Right atrium auricular region (tissue), 2 donors: ENCODE measurements around the gene RHOU. TPM values are rescaled to one million over a fixed set of nuclear protein-coding genes. Genes with fewer than 3 reads are reported as not detected.

ENCODE experiments used
- DNase-seq: peaks from one replicate; pipeline ENCODE4 v3.0.0-alpha.2; 2019; ENCODE audit warnings: low spot score
- H3K27ac ChIP-seq, 2 donors: fragments of 200-600 bp; sonication (generic); 1 replicate in 1 of 2; 2 replicates in 1 of 2; pipeline ENCODE4 v1.5.1; 2016 to 2019
- H3K27me3 ChIP-seq, 2 donors: fragments of 200-600 bp; sonication (generic); one replicate each; pipeline versions ENCODE4 v1.5.1 to v1.6.0; 2017 to 2019
- H3K36me3 ChIP-seq: fragments of 200-600 bp; sonication (generic); one replicate; pipeline ENCODE4 v1.5.1; 2016
- H3K4me1 ChIP-seq, 2 donors: fragments of 200-600 bp; sonication (generic); one replicate each; pipeline versions ENCODE4 v1.5.1 to v1.6.0; 2017 to 2019
- H3K4me3 ChIP-seq, 2 donors: fragments of 200-600 bp; sonication (generic); 1 replicate in 1 of 2; 2 replicates in 1 of 2; pipeline ENCODE4 v1.5.1; 2017 to 2019; ENCODE audit warnings: mild to moderate bottlenecking in 1 of 2, moderate library complexity in 1 of 2
- H3K9me3 ChIP-seq, 2 donors: fragments of 200-600 bp; sonication (generic); one replicate each; pipeline ENCODE4 v1.5.1; 2019
- CTCF ChIP-seq, 2 donors: fragments of 200-600 bp; sonication (generic); IDR thresholded peaks; one replicate each; pipeline ENCODE4 v1.5.1; 2019; ENCODE audit warnings: antibody characterized with exemption in 2 of 2
- total RNA-seq, 2 donors: library from RNA; depleted of rRNA; stranded (reverse); fragments of >200 nt; gene quantifications; one replicate each; pipeline ENCODE4 v1.1.0, GENCODE V29; 2016

Gene RHOU
- total RNA-seq, 2 donors from 2014 or later = 6.0 to 12.2 TPM

GRCh38 chr1:228760979-228761378 is 25.7 kb downstream of the RHOU start:
- no peaks in the 10 kb centered on the region for H3K27me3 ChIP-seq
- no peak overlapping the region for H3K4me3 ChIP-seq
- DNase-seq = no peak
- TF ChIP-seq CTCF (IDR thresholded peaks at IDR 0.05) = no peak
- H3K36me3 ChIP-seq = no peaks in the 10 kb centered on the region
- H3K9me3 ChIP-seq = peaks cover 0 to 3% of the 10 kb centered on the region in 2 donors
- no peaks in the 10 kb centered on the region for H3K4me1 ChIP-seq
- H3K27ac ChIP-seq = no peak overlapping the region

- no peaks in the 10 kb centered on the region for H3K27me3 ChIP-seq
- no peaks in the 10 kb centered on the region for H3K36me3 ChIP-seq
- TF ChIP-seq CTCF (IDR thresholded peaks at IDR 0.05) = no peak
- no peaks in the 10 kb centered on the region for H3K9me3 ChIP-seq
- DNase-seq = no peak
- H3K4me1 ChIP-seq = no peaks in the 10 kb centered on the region
- H3K4me3 ChIP-seq = no peak overlapping the region
- no peak overlapping the region for H3K27ac ChIP-seq
Measured at GRCh38 chr1:228763561-228763960, 28.3 kb downstream of the RHOU start.

- Histone ChIP-seq H3K27me3 (no peaks in the 10 kb centered on the region), H3K27ac (no peak overlapping the region), H3K4me3 (no peak overlapping the region), H3K4me1 (no peaks in the 10 kb centered on the region), H3K36me3 (no peaks in the 10 kb centered on the region), H3K9me3 (no peaks in the 10 kb centered on the region)
- no peak for DNase-seq
- no peak for TF ChIP-seq CTCF (IDR thresholded peaks at IDR 0.05)
Measured at GRCh38 chr1:228765168-228765946, 30.1 kb downstream of the RHOU start.

- no peak for TF ChIP-seq CTCF (IDR thresholded peaks at IDR 0.05)
- H3K27me3 ChIP-seq = no peaks in the 10 kb centered on the region
Measured at GRCh38 chr1:228766788-228767187, 31.5 kb downstream of the RHOU start.

GRCh38 chr1:228767636-228768354 is 32.5 kb downstream of the RHOU start:
- Histone ChIP-seq H3K9me3 (no peaks in the 10 kb centered on the region), H3K27me3 (no peaks in the 10 kb centered on the region), H3K4me3 (no peak overlapping the region), H3K4me1 (no peaks in the 10 kb centered on the region), H3K27ac (no peak overlapping the region), H3K36me3 (no peaks in the 10 kb centered on the region)
- TF ChIP-seq CTCF (IDR thresholded peaks at IDR 0.05) = no peak
- DNase-seq = no peak

More at GRCh38 chr1:228766788-228767187, 31.5 kb downstream of the RHOU start:
- Histone ChIP-seq H3K4me1 (no peaks in the 10 kb centered on the region), H3K27ac (no peak overlapping the region), H3K4me3 (no peak overlapping the region), H3K9me3 (no peaks in the 10 kb centered on the region), H3K36me3 (no peaks in the 10 kb centered on the region)
- no peak for DNase-seq
